Stimulated activated naive B cell treated with anti-CD40 and anti-IgM and Interleukin-4, amounts not matched to agents 10 μg/mL and 1 μg/mL and 100 μg/mL, for 72 hours (primary cell): ENCODE data around the gene CATSPER1.
"Not testable (repeated sequence)": the region's sequence is repeated elsewhere in the genome, so short reads cannot be mapped to it uniquely, and the experiment has no call there.

Experiments used
- ATAC-seq, 2 donors: fragments of 150-1000 bp; cut with Tn5 transposase; replicated peaks; 2 replicates each; pipeline ENCODE4 v1.10.0; 2021; ENCODE audit warnings: moderate library complexity in 1 of 2
- DNase-seq: peaks from one replicate; pipeline ENCODE4 v3.0.0; 2021
- H3K27ac Mint-ChIP-seq: one replicate; pipeline ENCODE4 v1.8.0; 2022; ENCODE audit warnings: mild to moderate bottlenecking, mixed read lengths
- H3K27me3 Mint-ChIP-seq, 2 donors: one replicate each; pipeline ENCODE4 v1.8.0; 2022; ENCODE audit warnings: mixed read lengths in 2 of 2
- H3K36me3 Mint-ChIP-seq, 2 donors: one replicate each; pipeline ENCODE4 v1.8.0; 2022; ENCODE audit warnings: mixed read lengths in 2 of 2, mild to moderate bottlenecking in 1 of 2
- H3K4me1 Mint-ChIP-seq, 2 donors: one replicate each; pipeline ENCODE4 v1.8.0; 2022; ENCODE audit warnings: mixed read lengths in 2 of 2, mild to moderate bottlenecking in 1 of 2
- H3K4me3 Mint-ChIP-seq, 2 donors: one replicate each; pipeline ENCODE4 v1.8.0; 2022; ENCODE audit warnings: mild to moderate bottlenecking in 2 of 2, mixed read lengths in 2 of 2, moderate library complexity in 1 of 2
- H3K9me3 Mint-ChIP-seq, 2 donors: one replicate each; pipeline ENCODE4 v1.8.0; 2022; ENCODE audit warnings: mixed read lengths in 2 of 2, mild to moderate bottlenecking in 1 of 2

Gene CATSPER1

GRCh38 chr11:66017321-66017720 lies 9.0 kb downstream of the CATSPER1 start:
- Mint-ChIP-seq H3K27me3 (peaks cover 11 to 24% of the 10 kb centered on the region in 2 donors), H3K36me3 (no peaks in the 10 kb centered on the region)
- no peak for ATAC-seq

GRCh38 chr11:66016793-66017177 lies 9.5 kb downstream of the CATSPER1 start:
- H3K27ac Mint-ChIP-seq, result no peak overlapping the region
- DNase-seq (no peak), ATAC-seq (no peak)
- H3K4me1 Mint-ChIP-seq, result peaks cover 6 to 21% of the 10 kb centered on the region in 2 donors
- H3K4me3 Mint-ChIP-seq, result no peak overlapping the region
- H3K9me3 Mint-ChIP-seq, result no peaks in the 10 kb centered on the region
- peaks cover 15 to 26% of the 10 kb centered on the region in 2 donors for H3K27me3 Mint-ChIP-seq
- no peaks in the 10 kb centered on the region for H3K36me3 Mint-ChIP-seq

More at GRCh38 chr11:66017321-66017720, 9.0 kb downstream of the CATSPER1 start:
- DNase-seq, result no peak
- Mint-ChIP-seq H3K4me3 (no peak overlapping the region), H3K4me1 (peaks cover 6 to 26% of the 10 kb centered on the region in 2 donors), H3K27ac (no peak overlapping the region), H3K9me3 (no peaks in the 10 kb centered on the region)

DNA sequence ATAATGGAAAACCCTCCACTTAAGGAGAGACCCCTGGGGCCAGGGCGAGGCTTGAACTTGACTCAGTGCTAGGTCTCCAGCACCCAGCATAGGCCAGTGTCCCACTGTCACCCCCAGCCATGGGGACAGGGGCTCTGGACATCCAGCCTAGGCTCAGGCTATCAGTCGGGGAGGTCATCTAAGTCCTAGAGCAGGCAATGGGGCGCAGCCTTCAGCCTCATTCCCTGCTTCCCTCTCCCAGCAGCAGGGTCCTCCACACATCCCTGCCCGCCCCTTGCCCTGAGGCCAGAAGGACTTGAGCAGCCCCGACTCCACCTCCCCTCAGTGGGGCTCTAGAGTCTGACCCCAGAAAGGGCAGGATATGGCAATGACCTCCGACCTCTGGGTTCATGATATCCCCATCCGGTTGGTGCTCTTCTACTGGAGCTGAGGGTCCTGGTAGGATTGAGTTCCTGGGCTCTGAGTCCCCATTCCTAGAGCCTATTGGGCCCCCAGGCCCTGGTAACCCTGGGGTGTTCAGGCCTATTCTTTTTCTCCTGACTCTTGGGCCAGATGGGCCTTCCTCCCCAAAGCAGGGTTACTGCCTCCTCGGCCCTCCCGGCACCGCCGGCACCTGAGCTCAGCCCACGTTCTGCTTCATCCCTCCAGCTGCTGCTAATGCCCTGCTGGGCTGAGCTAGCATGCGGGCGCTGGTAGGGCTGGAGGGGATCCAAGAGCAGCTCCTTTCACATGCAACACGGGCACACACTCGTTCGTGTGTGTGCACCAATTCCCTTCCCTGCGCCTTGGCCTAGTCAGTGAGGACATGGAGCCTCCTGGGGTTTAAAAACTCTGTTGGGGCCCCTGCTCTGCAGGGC lies 10.1 kb downstream of the CATSPER1 start:
- no peaks in the 10 kb centered on the region for H3K36me3 Mint-ChIP-seq
- ATAC-seq, result no peak
- peaks cover 6 to 24% of the 10 kb centered on the region in 2 donors for H3K4me1 Mint-ChIP-seq
- H3K27ac Mint-ChIP-seq, result no peak overlapping the region
- no peak overlapping the region for H3K4me3 Mint-ChIP-seq
- H3K27me3 Mint-ChIP-seq, result peaks cover 15 to 25% of the 10 kb centered on the region in 2 donors
- DNase-seq, result no peak
- H3K9me3 Mint-ChIP-seq, result no peaks in the 10 kb centered on the region

- Mint-ChIP-seq H3K36me3 (no peaks in the 10 kb centered on the region), H3K4me3 (no peak overlapping the region), H3K27ac (no peak overlapping the region), H3K4me1 (peaks cover 3 to 17% of the 10 kb centered on the region in 2 donors), H3K27me3 (peaks cover 17 to 25% of the 10 kb centered on the region in 2 donors), H3K9me3 (no peaks in the 10 kb centered on the region)
- no peak for ATAC-seq
- DNase-seq, result no peak
These were observed 10.8 kb downstream of the CATSPER1 start for GRCh38 chr11:66015454-66015881.

GRCh38 chr11:66014804-66015453 lies 11.3 kb downstream of the CATSPER1 start:
- H3K4me1 Mint-ChIP-seq, result peaks cover 0 to 11% of the 10 kb centered on the region in 2 donors
- H3K9me3 Mint-ChIP-seq, result no peaks in the 10 kb centered on the region
- peaks cover 20 to 25% of the 10 kb centered on the region in 2 donors for H3K27me3 Mint-ChIP-seq
- no peak for ATAC-seq
- DNase-seq, result no peak
- H3K4me3 Mint-ChIP-seq, result no peak overlapping the region
- no peak overlapping the region for H3K27ac Mint-ChIP-seq
- no peaks in the 10 kb centered on the region for H3K36me3 Mint-ChIP-seq

DNA sequence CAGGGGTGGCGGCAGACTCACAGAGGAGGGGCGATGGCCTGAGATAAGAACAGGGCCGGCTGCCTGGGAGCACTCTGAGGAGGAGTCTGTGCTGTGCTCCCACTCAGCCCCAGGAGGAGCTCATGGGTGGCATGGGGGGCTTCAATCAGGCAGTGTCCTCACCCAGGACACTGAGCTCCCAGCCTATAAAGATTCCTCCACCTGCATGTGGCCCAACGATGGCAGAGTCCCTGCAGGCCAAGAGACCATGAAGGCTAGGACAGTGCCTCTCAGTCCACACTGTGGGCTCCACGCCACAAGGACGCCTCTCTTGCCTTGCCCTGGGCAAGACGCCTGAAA lies 12.5 kb downstream of the CATSPER1 start:
- ATAC-seq, result no peak
- H3K27ac Mint-ChIP-seq, result no peak overlapping the region

DNA sequence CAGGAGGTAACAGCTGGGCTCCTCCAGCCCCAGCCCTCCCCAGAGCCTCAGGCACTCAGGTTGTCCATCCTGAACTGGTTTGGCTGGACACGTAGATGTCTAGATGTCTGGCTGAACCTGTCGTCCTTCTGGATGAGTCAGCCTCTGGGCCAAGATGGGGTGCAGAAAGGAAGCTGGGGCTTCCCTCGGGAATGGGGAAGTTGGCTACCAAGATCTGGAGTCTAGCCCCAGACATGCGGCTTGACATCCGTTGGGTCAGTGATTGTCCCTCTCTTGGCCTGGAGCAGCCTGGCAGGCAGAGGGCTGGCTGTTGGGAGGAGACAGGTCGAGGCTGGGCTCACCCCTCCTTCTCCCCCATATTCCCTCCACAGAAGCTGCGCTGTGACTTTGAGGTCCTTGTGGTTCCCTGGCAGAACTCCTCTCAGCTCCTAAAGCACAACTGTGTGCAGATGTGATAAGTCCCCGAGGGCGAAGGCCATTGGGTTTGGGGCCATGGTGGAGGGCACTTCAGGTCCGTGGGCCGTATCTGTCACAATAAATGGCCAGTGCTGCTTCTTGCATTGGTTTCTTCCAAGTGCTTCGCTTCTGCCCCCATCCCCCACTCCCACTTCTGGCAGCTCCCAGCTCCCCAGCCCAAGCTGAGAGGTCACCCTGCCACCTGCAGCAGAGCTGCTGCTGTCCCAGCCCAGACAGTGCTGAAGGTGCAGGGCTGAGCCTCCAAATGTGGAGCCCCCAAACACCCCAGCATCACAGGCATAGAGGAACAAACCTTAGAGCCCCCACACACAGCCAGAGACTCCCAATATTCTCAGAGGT lies 13.1 kb downstream of the CATSPER1 start:
- Mint-ChIP-seq H3K36me3 (no peaks in the 10 kb centered on the region), H3K27me3 (peaks cover 20 to 25% of the 10 kb centered on the region in 2 donors), H3K9me3 (no peaks in the 10 kb centered on the region), H3K4me3 (no peak overlapping the region), H3K4me1 (peaks cover 0 to 11% of the 10 kb centered on the region in 2 donors), H3K27ac (no peak overlapping the region)
- DNase-seq, result no peak
- no peak for ATAC-seq

More for the DNA sequence above, 12.5 kb downstream of the CATSPER1 start:
- peaks cover 20 to 25% of the 10 kb centered on the region in 2 donors for H3K27me3 Mint-ChIP-seq
- no peaks in the 10 kb centered on the region for H3K36me3 Mint-ChIP-seq
- no peak overlapping the region for H3K4me3 Mint-ChIP-seq
- DNase-seq, result no peak
- no peaks in the 10 kb centered on the region for H3K9me3 Mint-ChIP-seq
- H3K4me1 Mint-ChIP-seq, result peaks cover 0 to 11% of the 10 kb centered on the region in 2 donors

DNA sequence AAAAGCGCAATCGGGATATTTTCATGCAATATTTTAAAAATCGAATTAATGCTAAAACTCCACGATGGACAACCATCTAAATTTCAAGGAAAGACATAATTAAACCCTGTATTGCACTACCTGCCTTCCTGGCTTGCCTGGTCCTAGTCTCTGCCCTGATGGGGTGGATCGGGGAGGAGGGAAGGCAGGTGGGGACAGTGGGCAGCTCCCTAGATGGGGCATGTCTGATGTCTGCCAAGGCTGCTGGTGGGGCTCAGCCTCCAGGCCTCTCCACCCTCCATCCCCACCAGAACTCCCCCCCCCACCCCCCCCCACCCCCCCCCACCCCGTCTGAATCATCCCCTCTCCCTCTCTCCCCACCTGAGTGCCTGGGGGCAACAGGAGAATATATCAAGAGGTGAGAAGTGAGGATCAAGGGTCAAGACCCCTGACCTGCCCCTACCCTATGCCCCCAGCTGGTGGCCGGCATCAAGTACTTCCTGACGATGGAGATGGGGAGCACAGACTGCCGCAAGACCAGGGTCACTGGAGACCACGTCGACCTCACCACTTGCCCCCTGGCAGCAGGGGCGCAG lies 13.8 kb downstream of the CATSPER1 start:
- H3K4me3 Mint-ChIP-seq, result peak overlapping the region in 1 of 2 donors; percentile 30
- H3K27ac Mint-ChIP-seq, result no peak overlapping the region
- H3K27me3 Mint-ChIP-seq, result peaks cover 20 to 25% of the 10 kb centered on the region in 2 donors
- H3K4me1 Mint-ChIP-seq, result peaks cover 0 to 11% of the 10 kb centered on the region in 2 donors
- no peaks in the 10 kb centered on the region for H3K36me3 Mint-ChIP-seq
- no peaks in the 10 kb centered on the region for H3K9me3 Mint-ChIP-seq
- ATAC-seq, result no peak
- no peak for DNase-seq

DNA sequence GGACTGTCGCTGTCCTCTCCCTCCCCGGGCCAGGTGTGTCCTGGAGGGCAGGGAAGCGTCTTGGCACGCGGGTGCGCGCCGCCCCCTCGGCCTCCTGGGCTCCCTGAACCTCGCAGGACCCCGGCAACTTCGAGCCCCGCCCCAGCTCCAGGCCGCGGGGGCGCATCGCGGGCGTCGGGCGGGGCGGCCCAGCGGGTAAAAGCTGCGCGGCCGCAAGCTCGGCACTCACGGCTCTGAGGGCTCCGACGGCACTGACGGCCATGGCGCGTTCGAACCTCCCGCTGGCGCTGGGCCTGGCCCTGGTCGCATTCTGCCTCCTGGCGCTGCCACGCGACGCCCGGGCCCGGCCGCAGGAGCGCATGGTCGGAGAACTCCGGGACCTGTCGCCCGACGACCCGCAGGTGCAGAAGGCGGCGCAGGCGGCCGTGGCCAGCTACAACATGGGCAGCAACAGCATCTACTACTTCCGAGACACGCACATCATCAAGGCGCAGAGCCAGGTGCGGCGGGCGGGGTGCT lies 14.4 kb downstream of the CATSPER1 start, which contains the start of gene CST6:
TSS of gene CST6 (plus strand) at position 224 of the 519 bp plus-strand sequence. CDS start at position 261, 37 bp downstream.
- H3K4me1 Mint-ChIP-seq, result peaks cover 0 to 11% of the 10 kb centered on the region in 2 donors
- H3K27ac Mint-ChIP-seq, result no peak within 1 kb of the TSS
- H3K4me3 Mint-ChIP-seq, result peak within 1 kb of the TSS in 1 of 2 donors; percentile 30
- no peaks in the 10 kb centered on the region for H3K36me3 Mint-ChIP-seq
- no peak for DNase-seq
- H3K9me3 Mint-ChIP-seq, result no peaks in the 10 kb centered on the region
- ATAC-seq, result peak; percentile 11 to 25
- peaks cover 20 to 25% of the 10 kb centered on the region in 2 donors for H3K27me3 Mint-ChIP-seq

GRCh38 chr11:66011239-66011784 lies 15.0 kb downstream of the CATSPER1 start:
- no peak overlapping the region for H3K4me3 Mint-ChIP-seq
- peaks cover 20 to 25% of the 10 kb centered on the region in 2 donors for H3K27me3 Mint-ChIP-seq
- no peak overlapping the region for H3K27ac Mint-ChIP-seq
- peak in 1 of 2 donors; percentile 12 for ATAC-seq
- peaks cover 0 to 2% of the 10 kb centered on the region in 2 donors for H3K36me3 Mint-ChIP-seq
- H3K9me3 Mint-ChIP-seq, result no peaks in the 10 kb centered on the region
- H3K4me1 Mint-ChIP-seq, result peaks cover 0 to 8% of the 10 kb centered on the region in 2 donors
- DNase-seq, result no peak

- Mint-ChIP-seq H3K27me3 (peaks cover 20 to 25% of the 10 kb centered on the region in 2 donors), H3K4me1 (peaks cover 7 to 15% of the 10 kb centered on the region in 2 donors), H3K27ac (peak overlapping the region; percentile 37)
- H3K9me3 Mint-ChIP-seq, DNase-seq, ATAC-seq, H3K4me3 Mint-ChIP-seq, H3K36me3 Mint-ChIP-seq: not testable (repeated sequence)
These were observed 16.2 kb downstream of the CATSPER1 start for GRCh38 chr11:66010036-66010435.

GRCh38 chr11:66008468-66009101 lies 17.7 kb downstream of the CATSPER1 start:
- Mint-ChIP-seq H3K36me3 (peaks cover 16 to 19% of the 10 kb centered on the region in 2 donors), H3K9me3 (no peaks in the 10 kb centered on the region), H3K27me3 (peaks cover 19 to 22% of the 10 kb centered on the region in 2 donors), H3K27ac (no peak overlapping the region), H3K4me3 (no peak overlapping the region), H3K4me1 (peaks cover 10 to 17% of the 10 kb centered on the region in 2 donors)
- no peak for DNase-seq
- ATAC-seq, result no peak

GRCh38 chr11:66008095-66008467 lies 18.2 kb downstream of the CATSPER1 start:
- Mint-ChIP-seq H3K9me3 (no peaks in the 10 kb centered on the region), H3K4me3 (no peak overlapping the region), H3K27me3 (peaks cover 14 to 17% of the 10 kb centered on the region in 2 donors), H3K27ac (no peak overlapping the region), H3K36me3 (peaks cover 16 to 20% of the 10 kb centered on the region in 2 donors), H3K4me1 (peaks cover 11 to 22% of the 10 kb centered on the region in 2 donors)
- no peak for ATAC-seq
- DNase-seq, result no peak
